ENCODE measurements around the gene ARHGAP22.

The ARHGAP22 gene

GRCh38 chr10:48517911-48518811 lies 86.7 kb downstream of the ARHGAP22 start:
- no peak for DNase-seq (ENCODE audit: low read depth in 2 of 3, low spot score in 1 of 3)

GRCh38 chr10:48517482-48517881 lies 87.4 kb downstream of the ARHGAP22 start:
- no peak for DNase-seq (ENCODE audit: low read depth in 2 of 3, low spot score in 1 of 3)

GRCh38 chr10:48516911-48517310 lies 88.0 kb downstream of the ARHGAP22 start:
- no peak for DNase-seq (ENCODE audit: low read depth in 2 of 3, low spot score in 1 of 3)

GRCh38 chr10:48514916-48515315 lies 90.0 kb downstream of the ARHGAP22 start:
- DNase-seq (ENCODE audit: low read depth in 2 of 3, low spot score in 1 of 3) = no peak

- no peak for DNase-seq (ENCODE audit: low read depth in 2 of 3, low spot score in 1 of 3)
These were observed 90.6 kb downstream of the ARHGAP22 start for GRCh38 chr10:48514255-48514654.

GRCh38 chr10:48512861-48513260 lies 92.0 kb downstream of the ARHGAP22 start:
- no peak for DNase-seq (ENCODE audit: low read depth in 2 of 3, low spot score in 1 of 3)

GRCh38 chr10:48511875-48512231 lies 93.0 kb downstream of the ARHGAP22 start:
- no peak for DNase-seq (ENCODE audit: low read depth in 2 of 3, low spot score in 1 of 3)

- DNase-seq (ENCODE audit: low read depth in 2 of 3, low spot score in 1 of 3) = no peak
These were observed 93.6 kb downstream of the ARHGAP22 start for GRCh38 chr10:48511066-48511874.

- no peak for DNase-seq (ENCODE audit: low read depth in 2 of 3, low spot score in 1 of 3)
These were observed 94.7 kb downstream of the ARHGAP22 start for GRCh38 chr10:48509974-48510692.

GRCh38 chr10:48508791-48509772 lies 95.8 kb downstream of the ARHGAP22 start:
- DNase-seq (ENCODE audit: low read depth in 2 of 3, low spot score in 1 of 3) = no peak

GRCh38 chr10:48507933-48508790 lies 96.7 kb downstream of the ARHGAP22 start:
- DNase-seq (ENCODE audit: low read depth in 2 of 3, low spot score in 1 of 3) = no peak

- no peak for DNase-seq (ENCODE audit: low read depth in 2 of 3, low spot score in 1 of 3)
These were observed 97.4 kb downstream of the ARHGAP22 start for GRCh38 chr10:48507494-48507893.

GRCh38 chr10:48506147-48506917 lies 98.5 kb downstream of the ARHGAP22 start:
- DNase-seq (ENCODE audit: low read depth in 2 of 3, low spot score in 1 of 3) = peak in 1 of 3 donors; percentile 7

GRCh38 chr10:48505394-48506112 lies 99.3 kb downstream of the ARHGAP22 start:
- no peak for DNase-seq (ENCODE audit: low read depth in 2 of 3, low spot score in 1 of 3)

- DNase-seq (ENCODE audit: low read depth in 2 of 3, low spot score in 1 of 3) = no peak
These were observed 100.6 kb downstream of the ARHGAP22 start for GRCh38 chr10:48504141-48504885.

GRCh38 chr10:48503293-48503911 lies 101.5 kb downstream of the ARHGAP22 start:
- DNase-seq (ENCODE audit: low read depth in 2 of 3, low spot score in 1 of 3) = no peak

GRCh38 chr10:48502791-48503190 lies 102.1 kb downstream of the ARHGAP22 start:
- DNase-seq (ENCODE audit: low read depth in 2 of 3, low spot score in 1 of 3) = no peak

All from stimulated activated CD4-positive, alpha-beta T cell treated with anti-CD3 and anti-CD28 coated beads, Interleukin-12 subunit alpha, Interleukin-12 subunit beta, amount 100 ng/mL, for 48 hours (primary cell).